Sigmoid colon (tissue), 7 donors: Measurements from ENCODE around the gene CDKN1A. TPM values are rescaled to one million over a fixed set of nuclear protein-coding genes. Genes with fewer than 3 reads are reported as not detected.
"Not testable (repeated sequence)": the region's sequence is repeated elsewhere in the genome, so short reads cannot be mapped to it uniquely, and the experiment has no call there.

Source experiments
- DNase-seq: peaks from one replicate; pipeline ENCODE4 v3.0.0-alpha.2; 2019
- H3K27ac ChIP-seq, 4 donors: fragments of 200-600 bp; sonication (generic); one replicate each; pipeline ENCODE4 v1.5.1; 2016 to 2019; ENCODE audit warnings: mild to moderate bottlenecking in 1 of 4
- H3K27me3 ChIP-seq, 3 donors: fragments of 200-600 bp; sonication (generic); one replicate each; pipeline ENCODE4 v1.5.1; 2019; ENCODE audit warnings: mild to moderate bottlenecking in 1 of 3
- H3K36me3 ChIP-seq, 4 donors: fragments of 200-600 bp; sonication (generic); one replicate each; pipeline ENCODE4 v1.5.1; 2016 to 2019
- H3K4me1 ChIP-seq, 4 donors: fragments of 200-600 bp; sonication (generic); one replicate each; pipeline ENCODE4 v1.5.1; 2017 to 2019
- H3K4me3 ChIP-seq, 4 donors: fragments of 200-600 bp; sonication (generic); one replicate each; pipeline ENCODE4 v1.5.1; 2017 to 2019; ENCODE audit warnings: mild to moderate bottlenecking in 2 of 4, moderate library complexity in 1 of 4
- H3K9me3 ChIP-seq, 4 donors: fragments of 200-600 bp in 3 of 4; sonication (generic) in 3 of 4; one replicate each; pipeline versions ENCODE4 v1.5.1 to v1.6.1; 2013 to 2019
- CTCF ChIP-seq, 4 experiments: fragments of 450-650 bp in 3 of 4; fragments of 200-600 bp in 1 of 4; IDR thresholded peaks; one replicate each; pipeline ENCODE4 v1.5.1; 2016 to 2019; ENCODE audit warnings: antibody characterized with exemption in 4 of 4, mild to moderate bottlenecking in 3 of 4, moderate library complexity in 2 of 4
- EP300 ChIP-seq, 4 donors: sonication (generic); formaldehyde crosslinking; IDR thresholded peaks; one replicate each; pipeline ENCODE4 v1.6.1; 2017; ENCODE audit warnings: antibody characterized with exemption in 4 of 4
- POLR2A ChIP-seq, 2 donors: fragments of 450-650 bp; IDR thresholded peaks; one replicate each; pipeline ENCODE4 v1.6.1; 2016; ENCODE audit warnings: antibody characterized with exemption in 2 of 2, mild to moderate bottlenecking in 2 of 2, moderate library complexity in 2 of 2
- POLR2AphosphoS5 ChIP-seq, 4 donors: sonication (generic); formaldehyde crosslinking; IDR thresholded peaks; one replicate each; pipeline ENCODE4 v1.6.1; 2017; ENCODE audit warnings: antibody characterized with exemption in 4 of 4
- WGBS, 2 donors: extraction: QIAGEN DNeasy Blood & Tissue Kit; methylation state at CpG; one replicate each; pipeline ENCODE4 v1.1.7; 2013; 5-methylcytosine and 5-hydroxymethylcytosine counted together
- intact Hi-C: fragments of 100-400 bp; cut with DNase I; formaldehyde crosslinking; loops from one replicate; pipeline ENCODE4 v1.15.1; 2023
- polyA plus RNA-seq, 3 donors: library from polyadenylated mRNA; stranded (reverse); fragments of 200-250 nt; gene quantifications; one replicate each; pipeline ENCODE4 v1.2.3, GENCODE V29; 2013
- total RNA-seq, 4 donors: library from RNA; depleted of rRNA; stranded (reverse); fragments of >200 nt; gene quantifications; one replicate each; pipeline ENCODE4 v1.1.0, GENCODE V29; 2016
- donor health status: healthy with polysubstance abuse.
- donor health status: Bipolar disorder and iron deficiency.
- donor health status: healthy.

Gene CDKN1A
- total and polyA plus RNA-seq, 7 donors = 35.7 to 429 (median 255) TPM

GRCh38 chr6:36721369-36722140, 43.0 kb downstream of the CDKN1A start:
- no peak for TF ChIP-seq POLR2AphosphoS5 (IDR thresholded peaks at IDR 0.05)
- no peak for TF ChIP-seq EP300 (IDR thresholded peaks at IDR 0.05)
- no peak for TF ChIP-seq CTCF (IDR thresholded peaks at IDR 0.05)
- no peak for TF ChIP-seq POLR2A (IDR thresholded peaks at IDR 0.05)
- no peak overlapping the region for H3K27ac ChIP-seq
- H3K4me1 ChIP-seq = no peaks in the 10 kb centered on the region
- WGBS, 2 donors = 90 to 91% methylated on average over 15 of the region's 15 CpGs
- no peak overlapping the region for H3K4me3 ChIP-seq
- no peak for DNase-seq
- no peaks in the 10 kb centered on the region for H3K9me3 ChIP-seq
- H3K27me3 ChIP-seq = no peaks in the 10 kb centered on the region
- no peaks in the 10 kb centered on the region for H3K36me3 ChIP-seq
- intact Hi-C loops = no loop called here

GRCh38 chr6:36722365-36722764, 43.9 kb downstream of the CDKN1A start:
- DNase-seq = no peak
- H3K4me3 ChIP-seq = no peak overlapping the region
- no peaks in the 10 kb centered on the region for H3K4me1 ChIP-seq
- H3K36me3 ChIP-seq = no peaks in the 10 kb centered on the region
- WGBS, 2 donors = 91 to 94% methylated on average over 10 of the region's 10 CpGs
- TF ChIP-seq CTCF (IDR thresholded peaks at IDR 0.05) = no peak
- no peak for TF ChIP-seq POLR2AphosphoS5 (IDR thresholded peaks at IDR 0.05)
- no peak for TF ChIP-seq EP300 (IDR thresholded peaks at IDR 0.05)
- TF ChIP-seq POLR2A (IDR thresholded peaks at IDR 0.05) = no peak
- intact Hi-C loops = no loop called here
- no peaks in the 10 kb centered on the region for H3K27me3 ChIP-seq
- no peaks in the 10 kb centered on the region for H3K9me3 ChIP-seq
- H3K27ac ChIP-seq = no peak overlapping the region

- no peak overlapping the region for H3K4me3 ChIP-seq
- no peak overlapping the region for H3K27ac ChIP-seq
- no peak for DNase-seq
- no peaks in the 10 kb centered on the region for H3K9me3 ChIP-seq
- intact Hi-C loops = no loop called here
- H3K27me3 ChIP-seq = no peaks in the 10 kb centered on the region
- no peak for TF ChIP-seq POLR2A (IDR thresholded peaks at IDR 0.05)
- no peak for TF ChIP-seq CTCF (IDR thresholded peaks at IDR 0.05)
- TF ChIP-seq POLR2AphosphoS5 (IDR thresholded peaks at IDR 0.05) = no peak
- no peak for TF ChIP-seq EP300 (IDR thresholded peaks at IDR 0.05)
- 86 to 93% methylated on average over 2 of the region's 2 CpGs for WGBS, 2 donors
- H3K36me3 ChIP-seq = no peaks in the 10 kb centered on the region
- H3K4me1 ChIP-seq = no peaks in the 10 kb centered on the region
These were observed 44.4 kb downstream of the CDKN1A start for GRCh38 chr6:36722879-36723278.

GRCh38 chr6:36723992-36724391, 45.5 kb downstream of the CDKN1A start:
- H3K27me3 ChIP-seq, H3K4me3 ChIP-seq, DNase-seq, H3K4me1 ChIP-seq, H3K9me3 ChIP-seq, H3K27ac ChIP-seq, intact Hi-C loops, H3K36me3 ChIP-seq: not testable (repeated sequence)
- WGBS, 2 donors = 91 to 94% methylated on average over 4 of the region's 4 CpGs

GRCh38 chr6:36724514-36725390, 46.2 kb downstream of the CDKN1A start:
- Histone ChIP-seq H3K4me1 (no peaks in the 10 kb centered on the region), H3K9me3 (no peaks in the 10 kb centered on the region), H3K27me3 (no peaks in the 10 kb centered on the region), H3K4me3 (no peak overlapping the region), H3K27ac (no peak overlapping the region), H3K36me3 (no peaks in the 10 kb centered on the region)
- peak; percentile 70 for DNase-seq
- intact Hi-C loops = no loop called here
- peak in 3 of 4 experiments; percentile 27 to 40 (median 29) for TF ChIP-seq CTCF (IDR thresholded peaks at IDR 0.05)
- TF ChIP-seq POLR2AphosphoS5 (IDR thresholded peaks at IDR 0.05) = no peak
- 47 to 63% methylated on average over 13 of the region's 13 CpGs for WGBS, 2 donors
